Stimulated activated CD4-positive, alpha-beta T cell treated with anti-CD3 and anti-CD28 coated beads, TNF-alpha, amount 100 ng/mL, for 4 hours (primary cell): ENCODE data around the gene SNX1.

Source experiments
- DNase-seq, 3 experiments: peaks; one replicate each; pipeline ENCODE4 v3.0.0-alpha.2; 2020; ENCODE audit warnings: low read depth in 3 of 3

The SNX1 gene

GRCh38 chr15:64163659-64164362 lies 68.0 kb downstream of the SNX1 start:
- no peak for DNase-seq

DNA sequence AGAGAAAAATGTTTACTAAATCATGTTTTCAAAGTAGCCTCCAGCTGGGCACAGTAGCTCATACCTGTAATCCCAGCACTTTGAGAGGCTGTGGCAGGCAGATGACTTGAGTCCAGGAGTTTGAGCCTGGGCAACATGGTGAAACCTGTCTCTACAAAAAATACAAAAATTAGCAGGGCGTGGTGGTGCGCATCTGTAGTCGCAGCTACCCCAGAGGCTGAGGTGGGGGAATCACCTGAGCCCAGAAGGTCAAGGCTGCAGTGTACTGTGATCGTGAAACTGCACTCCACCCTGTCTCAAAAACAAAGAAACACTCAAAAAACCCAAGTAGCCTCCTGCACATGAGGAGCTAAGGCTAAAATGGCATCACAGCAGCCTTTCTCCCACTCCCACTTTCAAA lies 68.7 kb downstream of the SNX1 start:
- DNase-seq, result no peak

GRCh38 chr15:64166102-64166890 lies 70.5 kb downstream of the SNX1 start:
- no peak for DNase-seq

DNA sequence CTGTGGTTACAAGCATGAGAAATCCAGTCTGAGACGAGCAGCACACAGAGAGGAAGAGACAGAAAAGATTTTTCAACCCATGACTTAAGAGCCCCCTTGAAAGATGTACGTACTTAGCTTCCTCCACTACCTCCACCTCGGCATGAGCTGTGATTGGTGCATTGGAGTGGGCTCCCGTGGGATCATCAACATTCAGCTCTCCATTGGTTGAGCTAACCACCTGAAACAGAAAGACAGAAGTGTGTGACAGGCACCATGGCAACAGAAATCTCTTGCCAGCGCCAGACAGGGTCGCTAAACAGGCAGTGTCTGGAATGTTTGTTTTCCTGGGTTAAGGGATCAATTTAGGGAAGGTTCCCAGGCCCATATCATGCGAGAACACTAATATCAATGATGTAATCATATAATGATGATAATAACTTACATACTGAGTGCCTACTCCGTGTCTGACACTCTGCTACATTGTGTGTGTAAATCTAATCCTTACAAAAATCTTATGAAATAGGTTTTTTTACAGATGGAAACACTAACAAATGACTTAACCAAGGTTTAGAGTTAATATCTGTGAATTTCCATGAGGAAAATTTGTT lies 84.5 kb downstream of the SNX1 start:
- DNase-seq, result no peak

DNA sequence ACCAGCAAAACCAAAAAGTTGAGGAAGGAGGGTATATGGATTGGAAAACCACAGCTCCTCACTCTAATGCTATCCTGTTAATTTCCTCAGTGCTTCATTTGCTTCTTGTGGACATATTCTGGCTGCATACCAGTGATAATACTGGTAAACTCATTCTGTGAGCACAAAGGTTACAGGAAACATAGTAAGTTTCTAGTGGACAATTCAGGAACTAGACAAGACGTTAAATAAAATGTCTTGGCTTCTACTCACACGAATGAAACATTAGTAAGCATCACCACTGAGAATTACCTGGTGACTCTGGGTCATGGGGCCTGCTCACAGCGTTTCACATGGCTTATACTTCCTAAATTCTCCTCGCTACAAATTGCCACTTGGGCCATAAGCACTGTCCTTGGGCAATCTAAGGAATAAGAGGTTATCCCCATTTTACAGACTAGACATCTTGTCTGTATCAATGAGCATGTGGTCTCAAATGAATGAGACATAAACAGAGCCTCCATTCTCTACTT lies 87.1 kb downstream of the SNX1 start:
- DNase-seq, result no peak

GRCh38 chr15:64185146-64185911 lies 89.5 kb downstream of the SNX1 start:
- no peak for DNase-seq

DNA sequence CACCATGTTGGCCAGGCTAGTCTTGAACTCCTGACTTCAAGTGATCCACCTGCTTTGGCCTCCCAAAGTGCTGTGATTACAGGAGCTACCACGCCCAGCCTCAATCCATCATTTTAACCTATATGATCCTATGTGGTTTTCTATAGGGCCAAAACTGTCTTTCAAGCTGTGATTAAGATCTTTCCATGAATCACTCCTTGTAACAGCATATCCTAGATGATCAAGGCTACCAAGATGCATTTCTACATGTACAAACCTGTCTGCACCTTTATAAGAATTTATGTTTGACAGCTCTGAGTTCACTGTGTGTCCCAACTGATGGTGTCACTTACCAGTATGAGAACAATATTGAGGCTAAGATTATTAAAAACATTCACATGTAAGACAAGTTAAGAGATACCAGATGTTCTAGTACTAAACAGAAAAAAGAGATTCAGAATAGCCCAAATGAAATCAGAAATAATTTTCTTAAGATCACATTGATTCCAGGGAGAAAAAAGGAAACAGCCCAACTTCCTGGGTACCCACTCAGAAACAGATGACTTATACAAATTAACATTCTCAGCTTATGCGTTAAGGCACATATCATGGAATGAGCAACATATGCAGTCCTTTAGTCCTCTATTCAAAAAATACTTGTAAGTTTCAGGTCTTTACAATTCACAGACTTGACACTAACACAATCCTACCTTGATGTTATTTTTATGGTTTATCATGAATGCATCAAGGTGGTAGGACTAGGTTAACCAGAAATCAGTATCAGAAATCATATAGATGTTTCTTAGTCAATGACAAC lies 91.8 kb downstream of the SNX1 start:
- no peak for DNase-seq
